Upper lobe of right lung (tissue), 1 donor: ENCODE measurements around the gene DOC2B. TPM values are rescaled to one million over a fixed set of nuclear protein-coding genes. Genes with fewer than 3 reads are reported as not detected.
A peak's percentile ranks its signal among the peaks of the same experiment; 100 is the strongest.

Experiments
- ATAC-seq: fragments of 200-7000 bp; cut with Tn5 transposase; one replicate; pipeline ENCODE4 v1.9.1; 2020; ENCODE audit warnings: mild to moderate bottlenecking, moderate library complexity
- DNase-seq: peaks from one replicate; pipeline ENCODE4 v3.0.0-alpha.2; 2020
- H3K27ac ChIP-seq: fragments of 200-600 bp; one replicate; pipeline ENCODE4 v1.8.0; 2022
- H3K27me3 ChIP-seq: fragments of 200-600 bp; one replicate; pipeline ENCODE4 v1.8.0; 2022; ENCODE audit warnings: mild to moderate bottlenecking
- H3K36me3 ChIP-seq: fragments of 200-600 bp; one replicate; pipeline ENCODE4 v1.8.0; 2022
- H3K4me1 ChIP-seq: fragments of 200-600 bp; one replicate; pipeline ENCODE4 v1.8.0; 2022
- H3K4me3 ChIP-seq: fragments of 200-600 bp; one replicate; pipeline ENCODE4 v1.8.0; 2022; ENCODE audit warnings: mild to moderate bottlenecking
- H3K9me3 ChIP-seq: fragments of 200-600 bp; one replicate; pipeline ENCODE4 v1.8.0; 2022
- CTCF ChIP-seq: fragments of 200-600 bp; IDR thresholded peaks from one replicate; pipeline ENCODE4 v1.8.0; 2022; ENCODE audit warnings: antibody characterized with exemption
- intact Hi-C: fragments of 100-400 bp; cut with DNase I; formaldehyde crosslinking; loops from one replicate; pipeline ENCODE4 v1.11.0; 2022
- long read RNA-seq: library from polyadenylated mRNA; unstranded; transcript quantifications from one replicate; pipeline ENCODE4 v2.0.0, GENCODE V29; 2021
- total RNA-seq: library from RNA; stranded (reverse); fragmentation: NEBNext Ultra II Directional; extraction: Animal tissue kit (Norgen Biotek cat#: 25700); gene quantifications from one replicate; pipeline ENCODE4 v1.2.1, GENCODE V29; 2021
- donor health status: DM: no; HTN: yes; CAD: no; lungs with severe emphysema.

Gene DOC2B
- total RNA-seq: 13.7 TPM
- long read RNA-seq, full-length matches to known transcripts: 15 of 36 reads
- long read RNA-seq, partial matches to known transcripts: 1 of 36 reads
- long read RNA-seq, other reads (novel, unspliced or antisense): 20 of 36 reads

- no peak for TF ChIP-seq CTCF
- peaks cover 27% of the 10 kb centered on the region for H3K27me3 ChIP-seq
- ATAC-seq (peak; percentile 78), DNase-seq (peak; percentile 77)
- no peaks in the 10 kb centered on the region for H3K9me3 ChIP-seq
- intact Hi-C loops: no loop called here
- no peak within 1 kb of the TSS for H3K27ac ChIP-seq
- no peaks in the 10 kb centered on the region for H3K36me3 ChIP-seq
- H3K4me3 ChIP-seq: peak within 1 kb of the TSS; percentile 44
- peaks cover 5% of the 10 kb centered on the region for H3K4me1 ChIP-seq
Measured at GRCh38 chr17:181245-182049, at the start of gene DOC2B. Gene DOC2B, minus strand, starts transcription at chr17:181650. Its CDS starts 171 bp downstream, at chr17:181479.

GRCh38 chr17:230395-230770 is 48.9 kb upstream of the DOC2B start:
- no peak for ATAC-seq

GRCh38 chr17:229709-230394 is 48.4 kb upstream of the DOC2B start:
- ATAC-seq: no peak
- intact Hi-C loops: no loop called here
- no peak for TF ChIP-seq CTCF
- H3K4me1 ChIP-seq: no peaks in the 10 kb centered on the region
- no peaks in the 10 kb centered on the region for H3K9me3 ChIP-seq
- no peak overlapping the region for H3K4me3 ChIP-seq
- DNase-seq: peak; percentile 48
- no peak overlapping the region for H3K27ac ChIP-seq
- no peaks in the 10 kb centered on the region for H3K27me3 ChIP-seq
- no peaks in the 10 kb centered on the region for H3K36me3 ChIP-seq

More at GRCh38 chr17:230395-230770, 48.9 kb upstream of the DOC2B start:
- peak; percentile 34 for DNase-seq
- Histone ChIP-seq H3K4me1 (no peaks in the 10 kb centered on the region), H3K9me3 (no peaks in the 10 kb centered on the region), H3K4me3 (no peak overlapping the region), H3K27me3 (no peaks in the 10 kb centered on the region), H3K36me3 (no peaks in the 10 kb centered on the region), H3K27ac (no peak overlapping the region)
- no peak for TF ChIP-seq CTCF
- intact Hi-C loops: no loop called here

DNA sequence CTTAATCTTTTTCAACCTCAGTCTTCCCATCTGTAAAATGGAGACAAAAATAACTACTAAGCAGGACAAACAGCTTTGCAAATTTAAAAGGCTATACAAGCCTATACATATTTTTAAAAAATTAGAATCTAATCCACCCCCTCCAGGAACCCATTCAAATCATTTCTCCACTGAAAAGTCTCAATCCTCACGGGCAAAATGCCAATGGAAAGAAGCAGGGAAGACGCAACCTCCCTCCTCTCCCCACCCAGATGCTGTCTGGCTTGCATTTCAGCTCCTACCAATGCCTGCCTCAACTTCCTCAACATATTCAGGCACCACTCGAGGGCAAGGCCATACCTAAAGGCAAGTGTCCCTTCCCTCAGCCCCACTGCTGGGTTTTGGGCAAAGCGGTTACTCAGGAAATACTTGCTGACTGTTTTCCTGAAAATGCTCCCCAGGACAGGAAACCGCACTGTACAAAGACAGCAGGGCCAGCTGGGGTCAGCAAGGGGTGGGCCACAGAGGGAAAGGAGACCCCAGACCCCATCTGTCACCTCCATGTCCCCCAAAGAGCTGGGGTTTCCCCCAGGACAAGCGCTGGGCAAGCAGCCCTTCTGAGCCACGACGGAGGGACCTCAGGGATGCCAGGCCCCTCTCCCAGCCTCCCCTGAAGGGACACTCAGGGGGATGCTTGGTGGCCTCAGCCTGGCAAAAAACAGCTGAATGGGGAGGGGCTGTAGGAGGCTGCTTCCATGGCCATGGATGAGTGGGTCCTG is 47.7 kb upstream of the DOC2B start:
- no peaks in the 10 kb centered on the region for H3K9me3 ChIP-seq
- no peaks in the 10 kb centered on the region for H3K27me3 ChIP-seq
- no peak overlapping the region for H3K4me3 ChIP-seq
- no peak overlapping the region for H3K27ac ChIP-seq
- no peaks in the 10 kb centered on the region for H3K36me3 ChIP-seq
- DNase-seq: no peak
- no peak for ATAC-seq
- no peaks in the 10 kb centered on the region for H3K4me1 ChIP-seq
- no peak for TF ChIP-seq CTCF
- intact Hi-C loops: no loop called here

GRCh38 chr17:227946-228615 is 46.6 kb upstream of the DOC2B start:
- H3K36me3 ChIP-seq: no peaks in the 10 kb centered on the region
- no peaks in the 10 kb centered on the region for H3K27me3 ChIP-seq
- H3K9me3 ChIP-seq: no peaks in the 10 kb centered on the region
- no peaks in the 10 kb centered on the region for H3K4me1 ChIP-seq
- H3K4me3 ChIP-seq: no peak overlapping the region
- no peak overlapping the region for H3K27ac ChIP-seq
- intact Hi-C loops: no loop called here
- ATAC-seq (no peak), DNase-seq (peak; percentile 46)
- TF ChIP-seq CTCF: no peak
